GM10248 (cell line): ENCODE results near the gene C1orf74.

Experiments used
- CTCF ChIA-PET: fragments of 300-600 bp; sonication (Branson Sonifier 250); formaldehyde crosslinking; extraction: SDS; loops from one replicate; lab custom pipeline; 2021; ENCODE audit warnings: antibody characterized with exemption; lab: Yijun Ruan, JAX
- POLR2A ChIA-PET: fragments of 350-650 bp; sonication (Branson Sonifier 250); formaldehyde crosslinking; extraction: SDS; loops from one replicate; lab custom pipeline; 2020; ENCODE audit warnings: antibody characterized with exemption; lab: Yijun Ruan, JAX
- DNase-seq: peaks from one replicate; pipeline ENCODE4 v3.0.0; 2012; ENCODE audit errors: extremely low spot score
- CTCF ChIP-seq: IDR thresholded peaks from 2 replicates; pipeline ENCODE4 v1.5.1; 2012; ENCODE audit warnings: mild to moderate bottlenecking, low read depth; ENCODE audit errors: extremely low read depth, missing control alignments, control extremely low read depth

Gene C1orf74

GRCh38 chr1:209761011-209761635 lies 23.2 kb downstream of the C1orf74 start:
- DNase-seq: no peak
- POLR2A ChIA-PET: no interaction called here
- TF ChIP-seq CTCF: no peak
- CTCF ChIA-PET: interaction anchor here (0.9 to 6.9 kb wide), 6 partner anchors 8 to 152 kb away, joined by 3 to 53 read pairs (median 4); no protein-coding TSS in a partner anchor

- TF ChIP-seq CTCF: no peak
- ChIA-PET POLR2A (no interaction called here), CTCF (interaction anchor here (1.2 to 6.9 kb wide), 5 partner anchors 9 to 194 kb away, joined by 3 to 53 read pairs (median 5); no protein-coding TSS in a partner anchor)
- DNase-seq: no peak
Observed at GRCh38 chr1:209759829-209760359, 24.5 kb downstream of the C1orf74 start.

- ChIA-PET POLR2A (no interaction called here), CTCF (interaction anchor here (1.1 to 6.9 kb wide), 6 partner anchors 9 to 131 kb away, joined by 3 to 53 read pairs (median 4); no protein-coding TSS in a partner anchor)
- DNase-seq: no peak
- TF ChIP-seq CTCF: no peak
Observed at GRCh38 chr1:209758400-209758799, 26.0 kb downstream of the C1orf74 start.

- peak; percentile 44 for DNase-seq
- CTCF ChIA-PET: interaction anchor here (0.6 to 6.9 kb wide), 7 partner anchors 9 to 126 kb away, joined by 3 to 53 read pairs (median 5); no protein-coding TSS in a partner anchor
- POLR2A ChIA-PET: no interaction called here
- TF ChIP-seq CTCF: no peak
Observed at GRCh38 chr1:209756615-209757445, 27.5 kb downstream of the C1orf74 start.

DNA sequence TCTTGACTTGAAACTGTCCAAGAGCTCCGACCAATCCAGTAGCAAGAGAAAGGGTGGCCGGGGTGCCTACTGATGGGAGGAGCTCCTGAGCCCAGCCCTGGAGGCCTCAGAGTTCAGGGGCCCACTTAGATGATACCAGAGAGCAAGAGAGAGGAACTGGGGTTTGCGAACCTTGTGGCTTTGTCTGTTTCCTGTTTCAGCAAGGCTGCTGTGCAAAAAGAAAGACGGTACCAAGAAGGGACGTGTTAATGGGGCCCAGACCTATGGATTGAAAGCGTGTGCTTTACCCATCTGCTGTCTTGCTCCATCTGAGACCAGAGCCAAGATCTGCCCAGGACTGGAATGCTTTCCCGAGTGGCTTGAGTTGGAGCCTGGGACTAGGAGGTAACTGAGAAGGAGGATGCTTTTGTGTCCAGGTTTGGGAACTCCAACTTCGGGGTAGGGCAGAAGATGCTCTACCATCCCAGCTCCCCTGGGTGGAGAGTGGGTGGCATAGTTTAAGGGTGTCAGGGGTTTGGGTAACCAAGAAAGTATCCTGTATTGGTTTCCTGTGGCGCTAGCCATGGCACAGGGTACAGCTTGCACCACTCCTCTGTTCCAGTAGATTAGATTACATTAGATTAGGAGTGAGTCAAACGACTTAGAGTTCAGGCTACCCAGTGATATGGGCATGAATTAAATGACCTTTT lies 28.3 kb downstream of the C1orf74 start, which contains the start of gene TRAF3IP3:
TSS of gene TRAF3IP3 (plus strand) at position 128 of the 689 bp plus-strand sequence. CDS start 3,987 bp downstream, outside the sequence.
- POLR2A ChIA-PET: interaction anchor here (0.7 kb wide), 1 partner anchor 12 kb away, joined by 3 read pairs; no protein-coding TSS in a partner anchor
- DNase-seq: peak; percentile 76

More for the DNA sequence above, 28.3 kb downstream of the C1orf74 start, which contains the start of gene TRAF3IP3:
- CTCF ChIA-PET: interaction anchor here (0.7 to 6.9 kb wide), 7 partner anchors 8 to 68 kb away, joined by 3 to 53 read pairs (median 5); no protein-coding TSS in a partner anchor
- no peak for TF ChIP-seq CTCF
